Muscle layer of duodenum (tissue), 2 donors: ENCODE data around the gene GATB.

Experiments used
- H3K27ac ChIP-seq: one replicate; pipeline ENCODE4 v1.7.0; 2013; ENCODE audit warnings: mild to moderate bottlenecking, low read length
- H3K27me3 ChIP-seq: one replicate; pipeline ENCODE4 v1.7.0; 2013; ENCODE audit warnings: low read depth, mild to moderate bottlenecking, control low read depth, low read length
- H3K36me3 ChIP-seq, 2 donors: one replicate each; pipeline ENCODE4 v1.7.0; 2013; ENCODE audit warnings: low read length in 2 of 2, control low read depth in 1 of 2, mild to moderate bottlenecking in 1 of 2; ENCODE audit not compliant: insufficient read depth in 2 of 2, control insufficient read depth in 1 of 2
- H3K4me1 ChIP-seq, 2 donors: one replicate each; pipeline ENCODE4 v1.7.0; 2013; ENCODE audit warnings: low read length in 2 of 2, mild to moderate bottlenecking in 2 of 2, control low read depth in 1 of 2, moderate library complexity in 1 of 2; ENCODE audit not compliant: insufficient read depth in 2 of 2, control insufficient read depth in 1 of 2
- H3K4me3 ChIP-seq, 2 donors: one replicate each; pipeline ENCODE4 v1.7.0; 2013; ENCODE audit warnings: low read length in 2 of 2, low read depth in 1 of 2, mild to moderate bottlenecking in 1 of 2
- H3K9me3 ChIP-seq, 2 donors: one replicate each; pipeline ENCODE4 v1.7.0; 2013; ENCODE audit warnings: low read length in 2 of 2, control low read depth in 1 of 2, mild to moderate bottlenecking in 1 of 2; ENCODE audit not compliant: control insufficient read depth in 1 of 2
- donor health status: healthy.

GATB gene

DNA sequence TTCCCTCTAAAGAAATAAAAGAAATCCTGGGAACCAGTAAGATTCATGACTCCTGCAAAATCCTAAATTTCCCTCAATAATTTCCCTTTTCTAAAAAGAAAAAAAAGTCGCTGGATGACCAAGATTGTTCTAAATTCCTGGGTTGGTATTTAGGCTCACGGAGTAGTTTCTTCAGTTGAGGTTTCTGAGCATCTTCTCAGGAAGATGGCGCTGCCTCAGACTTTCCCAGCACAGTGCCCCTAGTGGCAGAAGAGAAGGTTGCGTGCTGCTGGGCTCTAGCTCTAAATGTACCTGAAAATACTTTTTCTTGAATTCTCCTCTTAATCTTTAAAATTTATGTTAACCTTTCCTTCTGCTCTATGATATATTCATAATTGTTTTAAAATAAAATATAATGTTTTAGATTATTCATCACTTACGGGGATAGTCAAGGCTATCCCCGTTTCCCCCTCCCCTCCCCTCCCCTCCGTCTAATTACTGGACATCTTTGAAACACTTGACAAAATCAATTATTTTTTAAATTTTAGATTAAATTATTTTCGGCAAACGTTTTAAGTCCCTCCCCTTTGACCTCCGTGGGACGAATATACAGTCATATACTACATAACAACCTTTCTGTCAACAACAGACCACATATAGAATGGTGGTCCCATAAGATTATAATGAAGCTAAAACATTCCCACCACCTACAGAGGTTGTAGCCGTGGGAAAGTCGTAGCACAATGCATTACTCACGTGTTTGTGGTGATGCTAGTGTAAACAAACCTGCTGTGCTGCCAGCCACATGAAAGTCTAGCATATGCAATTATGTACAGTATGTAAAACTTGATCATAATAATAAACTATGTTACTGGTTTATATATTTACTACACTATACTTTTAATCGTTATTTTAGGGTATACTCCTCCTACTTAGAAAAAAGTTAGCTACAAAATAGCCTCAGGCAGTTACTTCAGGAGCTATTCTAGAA, 41.0 kb upstream of the GATB start:
- Histone ChIP-seq H3K4me1 (peaks cover 0 to 2% of the 10 kb centered on the region in 2 donors), H3K9me3 (no peaks in the 10 kb centered on the region), H3K27me3 (no peaks in the 10 kb centered on the region), H3K27ac (no peak overlapping the region), H3K36me3 (no peaks in the 10 kb centered on the region), H3K4me3 (no peak overlapping the region)

DNA sequence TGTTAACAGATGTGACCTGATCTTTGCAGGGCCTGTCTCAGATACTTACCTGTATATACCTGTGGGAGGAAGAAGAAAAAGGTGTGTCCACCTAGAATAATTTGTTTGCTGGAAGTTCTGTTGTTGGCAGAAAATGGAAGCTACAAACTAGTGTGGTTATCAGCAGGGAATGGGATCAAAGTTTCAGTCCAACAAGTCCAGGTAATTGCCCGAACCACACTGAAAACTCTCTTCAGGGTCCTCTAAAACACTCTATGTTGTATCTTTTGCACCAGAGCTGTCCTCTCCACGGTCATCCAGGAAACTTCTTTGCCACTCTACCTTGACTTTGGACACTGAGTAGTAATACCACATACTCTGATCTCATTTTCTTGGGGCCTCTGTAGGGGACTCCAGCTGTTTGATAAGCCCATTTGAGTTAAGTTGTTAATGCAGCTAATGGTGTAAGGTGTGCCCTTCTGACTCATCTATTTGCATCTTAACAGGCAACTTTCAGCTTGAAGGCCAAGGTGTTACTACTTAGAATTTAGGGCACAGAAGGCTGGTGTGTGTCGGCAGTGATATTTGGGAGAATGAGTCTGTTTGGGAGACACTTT, 38.7 kb upstream of the GATB start:
- Histone ChIP-seq H3K27me3 (no peaks in the 10 kb centered on the region), H3K4me1 (no peaks in the 10 kb centered on the region), H3K4me3 (no peak overlapping the region), H3K36me3 (no peaks in the 10 kb centered on the region), H3K27ac (no peak overlapping the region), H3K9me3 (no peaks in the 10 kb centered on the region)

DNA sequence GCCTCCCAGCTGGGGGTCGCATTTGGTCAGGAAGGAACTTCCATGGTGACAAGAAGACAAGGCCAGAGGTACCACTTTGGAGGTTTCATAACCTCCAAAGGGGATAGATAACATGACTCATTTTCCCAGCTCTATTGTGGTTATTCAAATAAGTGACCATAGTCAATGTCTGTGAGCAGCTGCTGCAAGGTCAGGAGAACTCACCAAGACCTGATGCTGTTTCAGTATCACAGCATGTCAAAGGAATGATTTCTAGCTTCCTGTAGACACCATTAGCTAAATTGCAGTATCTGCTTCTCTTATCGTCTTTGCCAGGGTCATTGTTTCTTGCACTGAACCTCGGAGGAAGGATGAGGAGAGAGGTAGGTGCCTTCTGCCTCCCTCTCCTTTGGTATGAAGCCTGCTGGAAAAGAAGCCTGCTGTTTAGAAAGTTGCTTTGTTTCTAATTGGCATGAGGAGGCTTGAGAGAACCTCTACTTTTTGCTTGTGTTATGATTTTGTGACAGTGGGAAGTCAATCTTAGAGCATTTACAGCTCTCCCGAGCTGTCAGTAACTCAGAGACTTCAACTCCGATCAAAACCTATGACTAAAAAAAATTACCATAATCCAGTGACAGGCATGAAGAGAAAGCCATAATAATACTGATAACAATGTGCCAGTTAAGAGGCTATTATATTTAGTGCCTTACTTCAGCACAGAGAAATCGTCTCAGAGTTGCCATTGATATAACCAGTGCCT, 38.0 kb upstream of the GATB start:
- H3K9me3 ChIP-seq, result no peaks in the 10 kb centered on the region
- H3K36me3 ChIP-seq, result no peaks in the 10 kb centered on the region
- H3K4me1 ChIP-seq, result no peaks in the 10 kb centered on the region
- no peak overlapping the region for H3K4me3 ChIP-seq
- H3K27ac ChIP-seq, result no peak overlapping the region
- H3K27me3 ChIP-seq, result no peaks in the 10 kb centered on the region

DNA sequence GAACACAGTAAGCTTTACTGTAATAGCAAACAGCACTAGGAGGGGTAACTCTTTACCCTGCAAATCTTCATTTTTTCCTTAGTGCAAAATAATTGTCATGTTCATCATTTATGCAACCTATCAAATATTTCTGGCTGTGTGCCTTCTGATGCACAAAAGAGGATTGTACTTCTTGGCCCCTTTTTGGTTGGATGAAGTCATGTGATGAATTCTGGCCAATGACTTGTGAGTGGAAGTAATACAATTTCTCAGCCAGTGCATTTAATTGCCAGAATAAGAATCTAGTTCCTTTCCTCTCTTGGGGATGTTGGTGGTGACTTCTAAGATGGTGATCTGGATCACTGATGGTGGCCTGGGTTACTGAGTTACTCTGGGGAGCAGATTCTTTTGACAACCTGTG, 37.0 kb upstream of the GATB start:
- H3K4me1 ChIP-seq, result no peaks in the 10 kb centered on the region
- no peaks in the 10 kb centered on the region for H3K27me3 ChIP-seq
- no peaks in the 10 kb centered on the region for H3K9me3 ChIP-seq
- H3K36me3 ChIP-seq, result no peaks in the 10 kb centered on the region
- H3K4me3 ChIP-seq, result no peak overlapping the region
- no peak overlapping the region for H3K27ac ChIP-seq

DNA sequence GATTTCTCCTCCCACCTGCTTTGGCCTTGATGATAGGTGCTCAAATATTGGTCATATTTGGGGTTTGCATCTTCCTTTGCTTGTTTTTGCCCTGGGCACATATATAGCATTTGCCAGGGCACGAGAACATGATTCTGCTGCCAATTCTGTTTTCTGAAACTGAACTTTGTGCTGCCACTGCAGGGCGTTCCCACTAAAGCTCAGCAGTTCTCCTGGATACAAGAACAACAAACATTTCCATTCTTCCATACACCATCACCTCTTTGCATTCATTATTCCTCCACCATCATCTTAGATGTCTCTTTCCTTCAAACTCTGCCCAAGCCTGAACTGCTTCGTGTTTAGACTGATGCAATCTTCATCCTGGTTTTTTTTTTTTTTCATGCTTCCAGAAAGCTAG, 36.3 kb upstream of the GATB start:
- no peaks in the 10 kb centered on the region for H3K9me3 ChIP-seq
- no peaks in the 10 kb centered on the region for H3K36me3 ChIP-seq
- H3K27ac ChIP-seq, result peak overlapping the region; percentile 19
- H3K4me1 ChIP-seq, result no peaks in the 10 kb centered on the region
- no peaks in the 10 kb centered on the region for H3K27me3 ChIP-seq
- no peak overlapping the region for H3K4me3 ChIP-seq

DNA sequence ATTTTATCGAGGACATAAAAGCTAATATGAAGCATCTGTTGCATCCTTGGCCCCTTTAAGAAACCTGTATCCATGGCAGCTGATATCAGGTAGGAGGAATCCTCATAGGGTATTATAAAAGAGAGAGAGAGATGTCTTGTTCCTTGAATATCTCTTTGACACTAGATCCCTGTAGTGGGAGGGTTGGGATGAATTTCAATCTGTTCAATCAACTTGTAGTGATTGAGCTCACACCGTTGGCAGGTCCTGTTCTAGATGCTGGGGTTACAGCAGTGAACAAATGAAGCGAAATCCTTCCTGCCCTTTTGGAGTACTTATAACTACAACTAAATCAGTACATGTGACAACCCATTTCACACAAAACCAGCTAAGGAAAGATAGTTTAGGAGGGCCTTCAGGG, 35.3 kb upstream of the GATB start:
- Histone ChIP-seq H3K4me3 (no peak overlapping the region), H3K27ac (no peak overlapping the region), H3K4me1 (no peaks in the 10 kb centered on the region), H3K9me3 (no peaks in the 10 kb centered on the region), H3K36me3 (no peaks in the 10 kb centered on the region), H3K27me3 (no peaks in the 10 kb centered on the region)

DNA sequence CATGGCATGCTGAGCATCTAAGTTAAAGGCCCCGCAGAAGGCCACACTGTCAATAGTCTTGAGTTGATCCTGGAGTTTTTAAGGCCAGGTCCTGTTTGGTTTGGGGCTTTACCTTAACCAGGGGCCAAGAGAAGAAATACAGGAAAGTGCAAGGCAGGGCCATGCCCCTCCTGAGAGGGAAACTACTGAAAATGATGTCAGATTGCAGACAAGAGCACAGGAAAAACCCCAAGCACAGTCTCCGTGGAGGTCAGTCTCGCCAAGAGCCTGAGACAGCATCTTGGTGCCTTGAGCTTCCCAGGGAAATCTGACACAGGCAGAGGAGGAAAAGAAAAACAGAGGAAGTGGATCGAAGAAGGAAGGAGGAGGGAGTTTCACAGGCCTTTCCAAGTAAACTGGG, 32.2 kb upstream of the GATB start:
- Histone ChIP-seq H3K9me3 (no peaks in the 10 kb centered on the region), H3K27ac (no peak overlapping the region), H3K36me3 (no peaks in the 10 kb centered on the region), H3K4me3 (no peak overlapping the region), H3K27me3 (no peaks in the 10 kb centered on the region), H3K4me1 (no peaks in the 10 kb centered on the region)

DNA sequence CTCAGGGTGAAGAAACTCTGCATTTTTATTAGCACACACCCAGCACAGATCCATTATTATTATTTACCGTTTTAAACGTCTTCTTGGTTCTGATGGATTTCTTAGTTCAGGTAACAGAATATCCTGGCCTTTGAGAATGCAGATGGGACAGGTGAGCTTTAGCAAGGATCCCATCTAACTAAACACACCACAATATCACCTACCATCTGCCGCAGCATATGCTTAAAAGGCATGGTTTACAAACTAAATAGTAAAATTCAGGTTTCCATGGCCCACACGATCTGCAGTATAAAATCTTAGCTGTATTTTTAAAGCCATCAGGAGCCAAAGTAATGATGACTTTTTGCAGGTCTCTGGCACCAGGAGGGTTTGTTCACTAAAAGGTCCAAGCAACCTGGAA, 31.7 kb upstream of the GATB start:
- H3K36me3 ChIP-seq, result no peaks in the 10 kb centered on the region
- H3K27ac ChIP-seq, result no peak overlapping the region
- H3K27me3 ChIP-seq, result no peaks in the 10 kb centered on the region
- no peaks in the 10 kb centered on the region for H3K9me3 ChIP-seq
- no peak overlapping the region for H3K4me3 ChIP-seq
- H3K4me1 ChIP-seq, result no peaks in the 10 kb centered on the region

DNA sequence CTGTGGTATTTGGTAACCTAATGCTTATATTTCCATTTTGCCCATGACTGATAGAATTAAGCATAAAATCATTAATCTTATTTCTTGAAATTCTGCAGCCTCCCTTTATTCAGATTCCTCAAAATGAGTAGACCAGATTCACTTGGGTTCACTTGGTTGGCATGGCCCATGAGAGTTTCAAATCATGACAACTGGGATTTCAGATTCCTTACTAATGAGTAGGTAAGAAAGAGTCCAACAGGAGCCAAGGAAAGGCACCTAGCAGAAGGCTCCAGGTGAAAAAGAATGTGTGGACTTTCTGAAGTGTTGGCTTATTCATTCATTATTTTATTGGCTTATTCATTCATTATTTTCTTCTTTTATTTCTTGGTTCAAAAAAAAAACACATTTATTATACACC, 27.2 kb upstream of the GATB start:
- Histone ChIP-seq H3K9me3 (no peaks in the 10 kb centered on the region), H3K27me3 (no peaks in the 10 kb centered on the region), H3K4me1 (no peaks in the 10 kb centered on the region), H3K4me3 (no peak overlapping the region), H3K27ac (no peak overlapping the region), H3K36me3 (no peaks in the 10 kb centered on the region)

DNA sequence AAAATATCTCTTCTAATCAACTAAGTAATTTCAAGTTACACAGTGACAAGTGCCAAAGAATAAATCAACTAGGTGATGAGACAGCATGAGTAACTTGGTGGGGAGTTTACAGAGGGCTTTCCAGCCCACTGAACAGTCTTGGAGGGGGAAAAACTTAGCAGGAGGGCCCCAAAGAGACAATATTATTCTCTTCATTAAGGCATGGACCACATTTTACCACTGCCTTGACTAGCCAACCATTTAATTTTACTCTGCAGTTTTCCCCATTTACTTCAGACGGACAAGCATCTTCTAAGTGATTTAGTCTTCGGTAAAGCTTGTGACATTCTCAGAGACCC, 25.3 kb upstream of the GATB start:
- Histone ChIP-seq H3K9me3 (no peaks in the 10 kb centered on the region), H3K27ac (no peak overlapping the region), H3K4me3 (no peak overlapping the region)

DNA sequence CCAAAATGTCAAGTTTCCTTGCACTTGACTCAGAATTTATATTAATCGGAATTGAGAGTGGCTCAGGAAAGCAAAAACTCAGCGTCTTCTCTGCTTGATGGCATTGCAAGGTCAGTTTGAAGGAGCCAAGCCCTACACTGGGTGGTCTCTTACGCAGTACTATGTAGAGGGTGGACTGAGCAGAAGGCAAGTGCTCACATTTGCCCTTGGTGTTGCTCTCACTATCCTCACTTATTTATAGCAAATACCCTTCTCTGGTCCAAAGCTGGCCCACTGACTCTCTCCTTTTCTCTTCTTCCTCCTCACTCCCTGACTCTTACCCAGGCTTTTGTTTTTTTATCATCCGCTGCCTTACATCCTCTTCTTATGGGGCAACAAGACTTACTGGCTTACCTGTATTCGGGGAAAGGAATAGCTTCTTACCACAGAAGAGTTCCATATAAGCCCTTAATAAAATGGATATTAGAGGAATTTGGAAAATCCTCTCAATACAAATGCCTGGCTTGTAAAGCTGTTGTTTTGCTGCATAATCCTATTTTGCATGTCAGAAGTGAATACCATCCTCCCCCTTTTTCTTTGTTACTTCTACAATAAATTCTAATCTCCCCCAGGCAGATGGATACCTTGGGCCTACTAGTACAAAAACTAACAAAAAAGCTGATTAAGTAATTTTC, 24.8 kb upstream of the GATB start:
- no peaks in the 10 kb centered on the region for H3K36me3 ChIP-seq
- no peaks in the 10 kb centered on the region for H3K27me3 ChIP-seq
- H3K4me3 ChIP-seq, result no peak overlapping the region
- no peak overlapping the region for H3K27ac ChIP-seq
- no peaks in the 10 kb centered on the region for H3K4me1 ChIP-seq
- H3K9me3 ChIP-seq, result no peaks in the 10 kb centered on the region

More for the DNA sequence above, 25.3 kb upstream of the GATB start:
- Histone ChIP-seq H3K4me1 (no peaks in the 10 kb centered on the region), H3K36me3 (no peaks in the 10 kb centered on the region), H3K27me3 (no peaks in the 10 kb centered on the region)
